Astrocyte (in vitro differentiated cells and primary cell): ENCODE results near the gene MEIS3.

ENCODE experiments used
- CTCF ChIP-seq: IDR thresholded peaks from 2 replicates; pipeline ENCODE4 v1.5.1; 2011; ENCODE audit warnings: low read depth, mild to moderate bottlenecking, inconsistent platforms, low read length, moderate library complexity; ENCODE audit not compliant: insufficient read depth
- EZH2 ChIP-seq: IDR thresholded peaks from 2 replicates; pipeline ENCODE4 v1.6.1; 2012; ENCODE audit warnings: mild to moderate bottlenecking, low read length, inconsistent platforms; ENCODE audit not compliant: insufficient read depth

GRCh38 chr19:47419789-47420188 is 462 bp upstream of the MEIS3 start:
- TF ChIP-seq CTCF: no peak
- peak; percentile 70 for TF ChIP-seq EZH2
